GM12878 (cell line): ENCODE measurements around the gene CRY1. TPM values are rescaled to one million over a fixed set of nuclear protein-coding genes. Genes with fewer than 3 reads are reported as not detected.

ENCODE experiments used
- ATAC-seq: fragments of 200-7000 bp; cut with Tn5 transposase; 3 replicates; pipeline ENCODE4 v1.9.1; 2020; ENCODE audit warnings: mild to moderate bottlenecking, moderate library complexity
- BruUV-seq: library from RNA; stranded (reverse); fragments of 400-500 nt; replicated peaks from 2 replicates; lab custom pipeline; 2021; lab: Mats Ljungman, UMichigan
- CTCF ChIA-PET: fragments of 300-600 bp; sonication (Branson Sonifier 250); formaldehyde crosslinking; extraction: SDS; loops from one replicate; lab custom pipeline; 2021; ENCODE audit warnings: inconsistent platforms; lab: Yijun Ruan, JAX
- POLR2A ChIA-PET: fragments of 350-600 bp; formaldehyde crosslinking; extraction: SDS; loops from one replicate; lab custom pipeline; 2021; ENCODE audit warnings: inconsistent platforms; lab: Charles Lee
- RAD21 ChIA-PET: fragments of 300-600 bp; sonication (Branson Sonifier 250); formaldehyde crosslinking; loops from one replicate; lab custom pipeline; 2023; ENCODE audit warnings: antibody characterized with exemption; ENCODE audit not compliant: unreplicated experiment; lab: Charles Lee
- SMC1A ChIA-PET: fragments of 300-600 bp; sonication (Branson Sonifier 250); formaldehyde crosslinking; loops from one replicate; lab custom pipeline; 2023; ENCODE audit not compliant: unreplicated experiment, uncharacterized antibody; lab: Charles Lee
- DNase-seq: peaks from one replicate; pipeline ENCODE4 v3.0.0-alpha.2; 2011; ENCODE audit warnings: low read depth, low spot score
- FAIRE-seq: peaks from 3 replicates; lab custom pipeline; 2011; peaks lifted over from hg19 to GRCh38; lab: Jason Lieb, UNC
- H2AFZ ChIP-seq: 2 replicates; pipeline ENCODE4 v1.6.0; 2011; ENCODE audit warnings: low read depth, low read length, control low read depth; ENCODE audit not compliant: control insufficient read depth
- H3K27ac ChIP-seq: 2 replicates; pipeline ENCODE4 v1.5.1; 2011; ENCODE audit warnings: control low read depth; ENCODE audit not compliant: control insufficient read depth, insufficient read depth
- H3K27me3 ChIP-seq, 2 experiments: replicated peaks in 1 of 2; 2 replicates each; pipeline versions ENCODE4 v1.6.0 to v1.6.1; 2011; ENCODE audit warnings: low read length in 1 of 2; ENCODE audit not compliant: control insufficient read depth in 2 of 2, insufficient read depth in 2 of 2
- H3K36me3 ChIP-seq, 2 experiments: 2 replicates each; pipeline ENCODE4 v1.5.1; 2011; ENCODE audit warnings: low read length in 1 of 2; ENCODE audit not compliant: control insufficient read depth in 2 of 2, insufficient read depth in 2 of 2
- H3K4me1 ChIP-seq: 2 replicates; pipeline ENCODE4 v1.6.1; 2011; ENCODE audit warnings: mild to moderate bottlenecking, low read length, moderate library complexity, mixed read lengths; ENCODE audit not compliant: control insufficient read depth, insufficient read depth
- H3K4me2 ChIP-seq: 2 replicates; pipeline ENCODE4 v1.6.0; 2011; ENCODE audit warnings: control low read depth; ENCODE audit not compliant: control insufficient read depth, insufficient read depth
- H3K4me3 ChIP-seq: fragments of 200-600 bp; sonication (generic); 2 replicates; pipeline ENCODE4 v1.5.1; 2016
- H3K79me2 ChIP-seq: 2 replicates; pipeline ENCODE4 v1.6.0; 2011; ENCODE audit warnings: low read length; ENCODE audit not compliant: control insufficient read depth, insufficient read depth
- H3K9ac ChIP-seq: 2 replicates; pipeline ENCODE4 v1.8.0; 2011; ENCODE audit warnings: low read length, control low read depth, mixed read lengths; ENCODE audit not compliant: control insufficient read depth, insufficient read depth
- H3K9me3 ChIP-seq: replicated peaks from 3 replicates; pipeline ENCODE4 v1.5.1; 2011; ENCODE audit warnings: mild to moderate bottlenecking, low read length; ENCODE audit not compliant: control insufficient read depth, insufficient read depth
- H4K20me1 ChIP-seq: 2 replicates; pipeline ENCODE4 v1.6.0; 2011; ENCODE audit not compliant: control insufficient read depth, insufficient read depth
- BCL11A ChIP-seq: IDR thresholded peaks from 2 replicates; pipeline ENCODE4 v1.6.1; 2011; ENCODE audit warnings: low read depth, low read length
- BHLHE40 ChIP-seq, 2 experiments: fragments of 450-650 bp in 1 of 2; IDR thresholded peaks; 2 replicates each; pipeline ENCODE4 v1.6.1; 2011 to 2017; ENCODE audit warnings: low read depth in 2 of 2, borderline replicate concordance in 1 of 2, improper control_type of control experiment in 1 of 2, low read length in 1 of 2, mild to moderate bottlenecking in 1 of 2
- BMI1 ChIP-seq: fragments of 450-650 bp; IDR thresholded peaks from 2 replicates; pipeline ENCODE4 v1.6.1; 2016; ENCODE audit warnings: mild to moderate bottlenecking, moderate library complexity, borderline replicate concordance
- E2F4 ChIP-seq: IDR thresholded peaks from 2 replicates; pipeline ENCODE4 v1.6.1; 2012; ENCODE audit warnings: low read depth, low read length, improper control_type of control experiment
- FOS ChIP-seq: IDR thresholded peaks from 3 replicates; pipeline ENCODE4 v1.6.1; 2011; ENCODE audit warnings: borderline replicate concordance; ENCODE audit not compliant: insufficient read length; ENCODE audit errors: extremely low read depth
- FOXK2 ChIP-seq: fragments of 450-650 bp; IDR thresholded peaks from 2 replicates; pipeline ENCODE4 v1.6.1; 2017; ENCODE audit warnings: mild to moderate bottlenecking, moderate library complexity
- PAX5 ChIP-seq: IDR thresholded peaks from 2 replicates; pipeline ENCODE4 v1.6.1; 2011; ENCODE audit warnings: low read depth, low read length, borderline replicate concordance
- POLR2A ChIP-seq: IDR thresholded peaks from 2 replicates; pipeline ENCODE4 v1.6.1; 2011; ENCODE audit warnings: low read depth, mild to moderate bottlenecking, low read length
- SUZ12 ChIP-seq: fragments of 200-600 bp; sonication (generic); IDR thresholded peaks from one replicate; pipeline ENCODE4 v1.6.1; 2018; ENCODE audit warnings: antibody characterized with exemption, mild to moderate bottlenecking; ENCODE audit not compliant: unreplicated experiment
- TAF1 ChIP-seq: IDR thresholded peaks from 2 replicates; pipeline ENCODE4 v1.6.1; 2011; ENCODE audit warnings: mild to moderate bottlenecking, low read depth, low read length, borderline replicate concordance
- ZZZ3 ChIP-seq: IDR thresholded peaks from 2 replicates; pipeline ENCODE4 v1.6.1; 2011; ENCODE audit warnings: low read depth; ENCODE audit not compliant: control insufficient read depth, insufficient read length
- WGBS: methylation state at CpG from one replicate; pipeline ENCODE4 v1.1.6; 2016; ENCODE audit warnings: low lambda C conversion rate; ENCODE audit not compliant: insufficient replicate concordance, insufficient coverage; ENCODE audit errors: missing lambda C conversion rate; 5-methylcytosine and 5-hydroxymethylcytosine counted together
- in situ Hi-C: fragments of 300-500 bp; cut with MboI; formaldehyde crosslinking; loops from 9 replicates; pipeline ENCODE4 v1.14.3; 2018; ENCODE audit warnings: mixed read lengths
- intact Hi-C: fragments of 100-400 bp; cut with micrococcal nuclease; formaldehyde crosslinking; loops from one replicate; pipeline ENCODE4 v1.14.2; 2022; ENCODE audit not compliant: unreplicated experiment
- polyA plus RNA-seq, 11 experiments: library from polyadenylated mRNA; depleted of rRNA in 4 of 11; unstranded in 6 of 11; stranded (reverse) in 5 of 11; fragments of >200 nt; fragmentation: Nextera tagmentation in 4 of 11; fragmentation: Illumina TruSeq in 1 of 11; extraction: Ambion mirVana in 4 of 11; extraction: Trizol in 1 of 11; gene quantifications; 1 replicate in 1 of 11; 2 replicates in 10 of 11; pipeline versions ENCODE4 v1.2.1 to v1.2.3, GENCODE V29; 2011 to 2016; ENCODE audit warnings: inconsistent platforms in 2 of 11, missing spikeins in 2 of 11, low read depth in 1 of 11
- total RNA-seq, 4 experiments: library from RNA; depleted of rRNA in 3 of 4; stranded (reverse); fragments of >200 nt in 3 of 4; fragmentation: Illumina TruSeq in 1 of 4; extraction: Trizol in 1 of 4; gene quantifications; 2 replicates each; pipeline versions ENCODE4 v1.2.1 to v1.2.3, GENCODE V29; 2013 to 2021

The CRY1 gene
- total and polyA plus RNA-seq, 10 of the 15 experiments (the other 5 are each of a cell fraction or from before 2014, with no cell fraction given) = 1.6 to 10.9 (median 5.4) TPM

GRCh38 chr12:107029081-107029480 lies 64.3 kb downstream of the CRY1 start (continued):
- TF ChIP-seq TAF1 = no peak

GRCh38 chr12:107027636-107028053 lies 65.7 kb downstream of the CRY1 start:
- H3K27me3 ChIP-seq = no peaks in the 10 kb centered on the region
- SMC1A ChIA-PET = interaction anchor here (0.7 kb wide), 1 partner anchor 19 kb away, joined by 3 read pairs; no protein-coding TSS in a partner anchor
- no peak overlapping the region for H3K4me2 ChIP-seq
- intact Hi-C loops = no loop called here
- no peaks in the 10 kb centered on the region for H3K79me2 ChIP-seq
- TF ChIP-seq ZZZ3 = no peak
- TF ChIP-seq BMI1 = peak; percentile 73
- TF ChIP-seq, all 136 proteins: peak for 1
- no peaks in the 10 kb centered on the region for H4K20me1 ChIP-seq
- H3K9ac ChIP-seq = no peak overlapping the region
- no TSS peak for BruUV-seq
- no peaks in the 10 kb centered on the region for H3K36me3 ChIP-seq
- 36% methylated on average over 2 of the region's 2 CpGs for WGBS
- in situ Hi-C loops = no loop called here
- no peak overlapping the region for H3K27ac ChIP-seq
- H3K4me3 ChIP-seq = no peak overlapping the region
- ChIA-PET CTCF (no interaction called here), POLR2A (no interaction called here), RAD21 (no interaction called here)
- DNase-seq = no peak
- H3K4me1 ChIP-seq = no peaks in the 10 kb centered on the region
- H3K9me3 ChIP-seq = no peaks in the 10 kb centered on the region
- no peak for FAIRE-seq
- ATAC-seq = no peak; the same call in 1 of the 3 replicates
- no peak overlapping the region for H2AFZ ChIP-seq

GRCh38 chr12:107026806-107027635 lies 66.3 kb downstream of the CRY1 start:
- intact Hi-C loops = no loop called here
- ChIA-PET RAD21 (no interaction called here), POLR2A (no interaction called here), SMC1A (interaction anchor here (0.7 kb wide), 1 partner anchor 18 kb away, joined by 3 read pairs; no protein-coding TSS in a partner anchor), CTCF (no interaction called here)
- Histone ChIP-seq H2AFZ (no peak overlapping the region), H3K79me2 (no peaks in the 10 kb centered on the region), H3K27me3 (no peaks in the 10 kb centered on the region), H3K4me3 (no peak overlapping the region), H3K4me1 (no peaks in the 10 kb centered on the region), H3K27ac (no peak overlapping the region), H3K9ac (no peak overlapping the region), H3K9me3 (no peaks in the 10 kb centered on the region), H3K36me3 (no peaks in the 10 kb centered on the region), H3K4me2 (no peak overlapping the region), H4K20me1 (no peaks in the 10 kb centered on the region)
- 48% methylated on average over 4 of the region's 4 CpGs for WGBS
- FAIRE-seq (no peak), DNase-seq (no peak), ATAC-seq (no peak)
- no TSS peak for BruUV-seq
- in situ Hi-C loops = no loop called here
- no peak for TF ChIP-seq FOXK2
- TF ChIP-seq BCL11A = no peak
- TF ChIP-seq E2F4 = no peak
- TF ChIP-seq PAX5 = no peak
- TF ChIP-seq POLR2A = no peak
- TF ChIP-seq FOS = no peak
- TF ChIP-seq BHLHE40 (IDR thresholded peaks at IDR 0.05; ENCODE audit: borderline replicate concordance in 1 of 2, low read depth in 2 of 2, low read length in 1 of 2) = no peak
- no peak for TF ChIP-seq SUZ12
